ENCODE measurements around the gene AZU1. TPM values are rescaled to one million over a fixed set of nuclear protein-coding genes. Genes with fewer than 3 reads are reported as not detected.
"Not testable (repeated sequence)": the region's sequence is repeated elsewhere in the genome, so short reads cannot be mapped to it uniquely, and the experiment has no call there.

AZU1 gene
- total RNA-seq, 4 donors from 2014 or later = not detected

GRCh38 chr19:815775-816499, 11.7 kb upstream of the AZU1 start:
- no peaks in the 10 kb centered on the region for H3K9me3 ChIP-seq
- no peaks in the 10 kb centered on the region for H3K27me3 ChIP-seq
- H3K4me1 ChIP-seq = no peaks in the 10 kb centered on the region
- intact Hi-C loops (cut with DNase I) = no loop called here
- peaks cover 18 to 19% of the 10 kb centered on the region in 2 donors for H3K36me3 ChIP-seq
- no peak for DNase-seq
- no peak for TF ChIP-seq CTCF (IDR thresholded peaks at IDR 0.05)
- no peak for TF ChIP-seq POLR2A (IDR thresholded peaks at IDR 0.05)
- H3K27ac ChIP-seq = no peak overlapping the region
- H3K4me3 ChIP-seq (replicated peaks in 1 of 3) = no peak overlapping the region
- 95 to 97% methylated on average over 12 to 13 of the region's 13 CpGs for WGBS, 2 donors

- no peak for TF ChIP-seq CTCF (IDR thresholded peaks at IDR 0.05)
- no peak for TF ChIP-seq POLR2A (IDR thresholded peaks at IDR 0.05)
- intact Hi-C loops (cut with DNase I) = no loop called here
- Histone ChIP-seq H3K36me3 (peaks cover 12 to 14% of the 10 kb centered on the region in 2 donors), H3K4me3 (replicated peaks in 1 of 3) (no peak overlapping the region), H3K9me3 (no peaks in the 10 kb centered on the region), H3K4me1 (peaks cover 0 to 3% of the 10 kb centered on the region in 2 donors), H3K27me3 (no peaks in the 10 kb centered on the region), H3K27ac (no peak overlapping the region)
- 92 to 95% methylated on average over 2 of the region's 2 CpGs for WGBS, 2 donors
- DNase-seq = no peak
Observed at GRCh38 chr19:816500-816857, 11.2 kb upstream of the AZU1 start.

GRCh38 chr19:820212-820611, 7.4 kb upstream of the AZU1 start:
- H3K27ac ChIP-seq; DNase-seq; intact Hi-C loops (cut with DNase I); H3K27me3 ChIP-seq; H3K9me3 ChIP-seq; H3K36me3 ChIP-seq; H3K4me3 ChIP-seq (replicated peaks in 1 of 3): not testable (repeated sequence)
- 94 to 95% methylated on average over 5 of the region's 5 CpGs for WGBS, 2 donors
- H3K4me1 ChIP-seq = peaks cover 0 to 13% of the 10 kb centered on the region in 2 donors

- no peak for DNase-seq
Observed at GRCh38 chr19:821231-821824, 6.3 kb upstream of the AZU1 start.

GRCh38 chr19:821825-822503, 5.7 kb upstream of the AZU1 start, which contains the start of gene PLPPR3:
TSS of gene PLPPR3 (minus strand) at chr19:821955. CDS start at chr19:821559, 396 bp downstream.
- H3K4me3 ChIP-seq (replicated peaks in 1 of 3) = peak within 1 kb of the TSS in 1 of 3 donors; percentile 19
- DNase-seq = no peak
- no peak for TF ChIP-seq CTCF (IDR thresholded peaks at IDR 0.05)
- TF ChIP-seq POLR2A (IDR thresholded peaks at IDR 0.05) = no peak
- peaks cover 0 to 13% of the 10 kb centered on the region in 2 donors for H3K4me1 ChIP-seq
- H3K9me3 ChIP-seq = no peaks in the 10 kb centered on the region
- no CpG with 5 or more reads among the region's 86 CpGs for WGBS, 2 donors
- no peak within 1 kb of the TSS for H3K27ac ChIP-seq
- H3K36me3 ChIP-seq = no peaks in the 10 kb centered on the region
- intact Hi-C loops (cut with DNase I) = no loop called here
- H3K27me3 ChIP-seq = peaks cover 5% of the 10 kb centered on the region

More at GRCh38 chr19:821231-821824, 6.3 kb upstream of the AZU1 start:
- Histone ChIP-seq H3K9me3 (no peaks in the 10 kb centered on the region), H3K27ac (no peak overlapping the region), H3K27me3 (peaks cover 5% of the 10 kb centered on the region), H3K4me1 (peaks cover 0 to 13% of the 10 kb centered on the region in 2 donors), H3K36me3 (no peaks in the 10 kb centered on the region), H3K4me3 (replicated peaks in 1 of 3) (peak overlapping the region in 1 of 3 donors; percentile 19)
- WGBS, 2 donors = 5% methylated on average over 11 of the region's 64 CpGs; no CpG with 5 or more reads in 1 of the 2 donors
- intact Hi-C loops (cut with DNase I) = no loop called here
- no peak for TF ChIP-seq CTCF (IDR thresholded peaks at IDR 0.05)
- no peak for TF ChIP-seq POLR2A (IDR thresholded peaks at IDR 0.05)

Data from thyroid gland (tissue), 4 donors.